ENCODE measurements around the gene PRKD1.
"Not testable (repeated sequence)": the region's sequence is repeated elsewhere in the genome, so short reads cannot be mapped to it uniquely, and the experiment has no call there.

Gene PRKD1

DNA sequence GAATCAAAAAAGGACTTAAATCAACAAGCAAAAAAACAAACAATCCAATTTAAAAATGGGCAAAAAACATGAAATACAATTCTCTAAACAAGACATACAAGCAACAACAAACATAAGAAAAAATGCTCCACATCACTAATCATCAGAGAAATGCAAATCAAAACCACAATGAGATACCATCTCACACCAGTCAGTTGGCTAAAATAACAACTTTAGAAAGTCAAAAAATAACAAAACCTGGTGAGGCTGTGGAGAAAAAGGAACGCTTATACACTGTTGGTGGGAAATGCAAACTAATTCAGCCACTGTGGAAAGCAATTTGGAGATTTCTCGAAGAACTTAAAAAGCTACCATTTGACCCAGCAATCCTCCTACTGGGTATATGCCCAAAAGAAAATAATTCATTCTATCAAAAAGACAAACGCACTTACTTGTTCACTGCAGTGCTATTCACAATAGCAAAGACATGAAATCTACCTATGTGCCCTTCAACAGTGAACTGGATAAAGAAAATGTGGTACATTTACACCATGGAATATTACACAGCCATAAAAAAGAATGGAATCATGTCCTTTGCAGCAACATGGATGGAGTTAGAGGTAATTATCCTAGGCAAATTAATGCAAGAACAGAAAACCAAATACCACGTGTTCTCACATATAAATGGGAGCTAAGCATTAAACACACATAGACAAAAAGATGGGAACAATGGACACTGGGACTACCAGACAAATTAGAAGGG lies 26.9 kb downstream of the PRKD1 start:
- no peak for DNase-seq (ENCODE audit: low spot score)

DNA sequence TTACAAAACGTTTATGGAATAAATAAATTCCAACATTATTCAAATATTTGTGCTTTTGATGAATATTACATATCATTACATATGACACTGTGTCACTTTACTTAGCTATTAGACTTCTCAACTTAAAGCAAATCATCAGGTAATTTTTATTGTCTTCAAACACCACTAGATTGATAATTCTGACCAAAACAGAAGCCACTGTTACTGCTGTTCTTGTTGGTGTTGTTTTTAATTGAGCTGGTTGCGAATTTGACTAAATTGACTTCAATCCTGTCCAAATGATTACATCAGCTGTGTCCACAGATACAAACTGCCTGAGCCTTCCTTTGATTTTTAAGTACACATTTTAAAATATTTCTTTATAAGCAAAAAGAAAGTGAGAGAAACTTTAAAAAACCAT lies 29.2 kb downstream of the PRKD1 start:
- DNase-seq (ENCODE audit: low spot score), result no peak

DNA sequence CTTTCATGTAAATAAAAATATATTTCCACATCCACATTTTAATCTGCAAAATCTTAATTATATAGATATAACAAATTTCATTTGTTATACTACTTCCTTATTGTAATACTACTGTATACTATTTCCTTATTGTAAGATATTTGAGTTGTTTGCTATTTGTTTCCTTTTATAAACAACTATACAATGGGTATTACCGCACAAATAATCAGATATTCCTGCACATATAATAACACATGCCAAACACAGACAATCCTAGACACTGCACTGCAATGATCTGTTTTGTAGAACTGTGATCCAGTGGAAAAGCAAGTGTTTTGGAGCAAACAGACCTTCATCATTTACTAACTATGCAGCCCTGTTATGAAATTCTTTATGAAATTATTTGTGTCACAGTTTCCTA lies 30.5 kb downstream of the PRKD1 start:
- no peak for DNase-seq (ENCODE audit: low spot score)

DNA sequence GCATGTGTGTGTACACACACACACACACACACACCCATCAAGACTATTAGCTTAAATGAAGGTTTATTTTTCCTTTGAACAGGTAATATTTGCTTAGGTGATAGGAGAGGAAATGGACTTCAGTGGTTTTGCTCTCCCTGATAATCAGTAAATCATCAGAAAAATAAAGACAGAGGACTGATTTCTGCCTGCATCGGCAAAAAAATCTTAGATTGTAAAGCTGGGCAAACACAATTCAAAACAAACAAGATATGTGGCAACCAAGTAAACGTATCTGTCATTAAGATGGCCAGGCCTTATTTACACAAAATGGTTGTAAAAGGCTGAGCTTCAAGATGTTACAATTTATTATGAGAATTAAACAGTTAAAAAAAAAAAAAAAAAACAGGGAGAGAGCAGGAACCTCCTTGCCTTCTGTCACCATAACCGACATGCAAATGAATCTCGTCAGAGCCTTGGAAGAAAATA lies 31.3 kb downstream of the PRKD1 start:
- no peak for DNase-seq (ENCODE audit: low spot score)

DNA sequence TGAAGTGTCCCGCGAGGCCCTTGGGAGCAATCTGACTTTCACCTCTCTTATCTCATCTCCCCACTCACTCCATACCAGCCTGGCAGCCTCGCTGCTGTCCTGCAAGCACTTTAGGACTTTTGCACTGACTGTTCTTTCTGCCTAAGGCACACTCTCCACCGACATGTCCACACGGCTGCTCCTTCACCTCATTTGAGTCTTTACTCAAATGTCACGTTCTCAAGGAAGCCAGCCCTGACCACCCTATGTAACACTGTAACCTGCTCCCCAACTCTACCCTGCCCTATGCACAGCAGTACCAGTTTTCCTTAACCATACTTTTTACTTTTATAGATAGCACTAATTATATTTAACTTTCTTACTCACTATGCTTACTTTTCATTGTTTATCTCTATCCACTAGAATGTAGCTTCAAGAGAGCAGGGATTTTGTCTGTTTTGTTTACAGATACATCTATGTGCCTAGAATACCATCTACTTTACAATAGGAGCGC lies 32.0 kb downstream of the PRKD1 start:
- no peak for DNase-seq (ENCODE audit: low spot score)

DNA sequence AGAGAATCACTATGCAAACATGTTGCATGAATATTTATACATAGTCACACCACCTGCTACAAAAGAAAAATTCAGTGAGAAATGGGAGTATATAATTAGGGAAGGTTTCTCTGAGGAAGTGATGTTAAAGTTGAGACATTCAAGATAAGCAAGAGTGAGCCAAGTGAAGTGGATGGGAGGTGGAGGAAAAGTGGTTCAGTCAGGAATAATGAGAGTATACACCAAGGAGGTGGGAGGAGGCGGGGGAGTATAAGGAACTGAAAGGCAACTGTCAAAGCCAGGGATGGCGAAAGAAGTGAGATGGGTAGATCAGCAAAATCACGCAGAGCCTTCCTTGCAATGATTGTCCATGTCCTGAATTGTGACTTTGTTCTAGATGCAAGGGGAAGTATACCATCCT lies 33.7 kb downstream of the PRKD1 start:
- DNase-seq (ENCODE audit: low spot score), result no peak

DNA sequence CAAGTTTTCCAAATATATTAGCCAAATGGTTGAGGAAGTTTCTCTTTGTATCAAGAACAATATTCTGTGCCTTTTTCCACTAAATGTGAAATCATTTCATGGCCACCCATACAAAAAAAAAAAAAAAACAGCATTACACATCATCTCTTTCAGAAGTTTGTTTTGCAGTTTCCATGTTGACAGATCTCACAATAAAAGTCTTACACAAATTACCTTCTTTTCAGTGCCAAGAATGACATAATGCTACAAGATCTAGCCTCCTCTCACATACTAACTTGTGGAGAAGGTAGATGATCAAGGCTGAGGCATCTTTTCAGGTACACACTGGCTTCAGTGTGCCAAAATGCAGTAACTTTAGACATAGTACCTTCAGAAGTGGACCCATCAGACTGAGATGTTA lies 35.3 kb downstream of the PRKD1 start:
- DNase-seq (ENCODE audit: low spot score), result no peak

DNA sequence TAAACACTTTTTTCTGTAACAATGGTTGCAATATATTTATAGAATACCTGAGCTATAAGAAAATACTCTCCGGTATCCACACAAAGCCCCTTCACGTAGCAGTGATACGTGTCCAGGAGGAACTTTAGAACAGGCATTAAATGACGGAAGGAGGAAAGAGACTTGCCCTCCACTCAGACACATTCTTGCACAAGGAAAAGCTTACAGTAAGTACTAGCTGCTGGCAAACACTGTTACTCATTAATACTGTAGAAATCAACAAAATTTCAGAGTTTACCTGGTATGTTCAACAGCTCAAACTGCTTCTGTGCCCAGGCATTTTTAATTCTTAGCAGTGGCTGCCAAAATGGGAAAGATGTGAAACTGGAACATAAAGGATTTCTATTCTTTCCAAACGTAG lies 41.7 kb downstream of the PRKD1 start:
- no peak for DNase-seq (ENCODE audit: low spot score)

DNA sequence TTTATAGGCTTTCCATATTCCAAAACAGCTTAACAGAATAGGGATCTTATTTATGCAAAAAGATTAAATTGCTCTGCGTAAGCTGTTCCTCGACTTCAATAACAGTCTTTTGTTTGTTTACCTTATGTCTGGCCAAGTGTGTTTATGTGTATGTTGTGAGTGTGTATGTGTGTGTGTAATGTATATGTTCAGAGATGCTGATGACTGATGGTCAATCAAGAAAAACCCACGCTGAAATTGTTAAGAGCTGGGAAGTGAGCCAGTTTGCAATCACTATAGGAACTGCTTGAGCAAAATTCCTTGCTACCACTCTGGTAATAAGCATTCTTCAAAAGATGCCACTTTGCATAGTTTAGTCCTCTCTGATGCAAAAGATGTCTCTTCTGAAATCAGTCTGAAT lies 59.6 kb downstream of the PRKD1 start:
- no peak for DNase-seq (ENCODE audit: low spot score)

DNA sequence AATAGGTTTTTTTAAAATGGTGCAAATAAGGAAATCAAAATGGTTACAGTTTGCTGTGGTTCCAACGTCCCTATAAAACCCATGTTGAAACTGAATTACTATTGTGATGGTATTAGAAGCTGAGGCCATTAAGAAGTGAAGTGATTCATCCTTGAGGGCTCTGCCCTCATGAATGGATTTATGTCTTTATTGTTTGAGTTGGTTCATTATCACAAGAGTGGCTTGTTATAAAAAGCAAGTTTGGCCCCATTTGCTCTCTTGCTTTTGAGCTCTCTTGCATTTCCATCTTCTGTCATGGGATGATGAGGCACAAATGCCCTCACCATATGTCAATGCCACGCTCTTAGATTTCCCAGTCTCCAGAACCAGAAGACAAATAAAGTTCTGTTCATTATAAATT lies 62.3 kb downstream of the PRKD1 start:
- DNase-seq (ENCODE audit: low spot score), result no peak

DNA sequence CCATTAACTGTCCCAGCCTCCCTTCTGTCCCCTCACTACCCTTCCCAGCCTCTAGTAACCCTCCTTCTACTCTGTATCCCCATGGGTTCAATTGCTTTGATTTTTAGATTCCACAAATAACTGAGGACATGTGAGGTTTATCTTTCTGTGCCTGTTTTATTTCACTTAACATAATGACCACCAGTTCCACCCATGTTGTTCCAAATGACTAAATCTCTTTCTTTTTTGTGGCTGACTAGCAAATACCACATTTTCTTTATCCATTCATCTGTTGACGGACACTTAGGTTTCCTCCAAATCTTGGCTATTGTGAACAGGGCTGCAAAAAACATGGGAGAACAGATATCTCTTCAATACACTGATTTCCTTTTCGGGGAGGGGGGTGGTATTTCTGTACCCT lies 65.7 kb downstream of the PRKD1 start:
- DNase-seq (ENCODE audit: low spot score), result no peak

DNA sequence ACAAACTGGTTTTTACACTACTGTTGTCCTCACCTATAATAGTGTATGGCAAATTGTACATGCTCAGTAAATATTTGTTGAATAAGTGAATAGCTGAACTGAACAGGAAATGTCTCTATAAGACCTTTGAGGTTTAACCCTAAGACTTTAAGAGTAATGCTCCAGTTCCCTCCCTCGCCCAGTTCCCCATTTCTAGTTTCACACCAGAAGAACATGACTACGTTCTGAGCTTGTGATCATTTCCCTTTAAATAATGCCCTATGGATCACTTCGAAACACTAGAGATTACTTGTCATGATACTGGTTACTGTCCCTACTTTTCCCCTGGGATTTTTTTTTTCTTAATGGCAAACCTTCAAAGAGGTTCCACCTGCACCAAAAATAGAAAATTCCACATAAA lies 69.3 kb downstream of the PRKD1 start:
- DNase-seq (ENCODE audit: low spot score), result no peak

DNA sequence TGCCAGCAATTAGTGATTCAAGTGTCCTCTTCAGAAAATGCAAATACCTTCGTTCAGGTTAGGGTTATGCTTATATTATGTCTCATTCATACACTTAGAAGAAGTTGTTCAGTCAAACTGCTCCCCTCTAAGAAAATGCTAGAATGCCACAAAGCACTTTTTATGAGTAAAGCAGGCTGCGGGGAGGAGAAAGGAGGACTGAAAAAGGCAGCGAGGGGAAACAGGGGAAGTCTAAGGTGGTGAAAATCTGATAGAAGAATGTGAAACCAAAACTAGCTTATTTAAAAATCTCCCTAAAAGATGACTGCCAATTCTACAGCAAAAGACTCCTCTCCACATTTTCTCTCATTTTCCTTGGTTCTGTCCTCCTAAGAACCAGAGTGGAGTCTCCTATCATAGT lies 70.1 kb downstream of the PRKD1 start:
- no peak for DNase-seq (ENCODE audit: low spot score)

DNA sequence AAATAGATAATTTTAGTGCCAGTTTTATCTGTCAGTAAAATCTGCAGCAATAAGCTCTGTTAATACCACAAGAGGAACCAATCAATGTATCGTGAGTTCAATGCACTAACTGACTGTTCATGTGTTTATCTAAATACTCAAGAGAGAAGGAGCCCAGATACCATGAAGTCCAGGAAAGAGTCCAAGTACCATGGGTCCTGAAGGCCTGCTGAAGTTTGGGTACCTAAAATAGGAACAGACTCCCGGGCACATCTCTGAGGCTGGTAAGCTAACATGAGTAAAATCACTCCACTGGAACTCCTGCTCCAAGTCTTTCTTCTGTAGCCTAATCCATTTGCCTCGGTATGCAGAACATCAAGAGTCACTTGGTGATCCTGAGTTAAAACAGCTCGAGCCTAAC lies 71.1 kb downstream of the PRKD1 start:
- DNase-seq (ENCODE audit: low spot score), result no peak

DNA sequence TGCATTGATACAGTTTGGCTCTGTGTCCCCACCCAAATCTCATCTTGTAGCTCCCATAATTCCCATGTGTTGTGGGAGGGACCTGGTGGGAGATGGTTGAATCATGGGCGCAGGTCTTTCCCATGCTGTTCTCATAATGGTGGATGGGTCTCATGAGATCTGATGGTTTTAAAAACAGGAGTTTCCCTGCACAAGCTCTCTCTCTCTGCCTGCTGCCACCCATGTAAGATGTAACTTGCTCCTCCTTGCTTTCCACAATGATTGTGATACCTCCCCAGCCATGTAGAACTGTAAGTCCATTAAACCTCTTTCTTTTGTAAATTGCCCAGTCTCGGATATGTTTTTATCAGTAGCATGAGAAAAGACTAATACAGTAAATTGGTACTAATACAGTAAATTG lies 74.0 kb downstream of the PRKD1 start:
- not testable (repeated sequence) for DNase-seq (ENCODE audit: low spot score)

DNA sequence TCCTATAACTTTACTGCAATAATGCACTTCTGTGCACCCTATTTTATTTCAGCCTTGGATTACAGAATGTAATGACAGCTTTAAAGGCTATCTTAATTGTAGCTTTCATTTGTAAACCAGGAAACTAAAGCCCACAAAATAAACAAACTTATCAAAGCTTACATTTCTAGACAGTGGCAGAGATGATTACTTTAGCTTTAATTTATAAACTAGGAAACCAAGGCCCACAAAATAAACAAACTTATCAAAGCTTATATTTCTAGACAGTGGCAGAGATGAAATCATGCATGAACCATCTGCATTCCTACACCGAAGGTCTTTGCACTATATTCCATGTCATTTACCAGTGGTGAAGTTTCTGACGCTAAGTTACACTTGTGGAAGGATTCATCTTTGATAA lies 74.4 kb downstream of the PRKD1 start:
- no peak for DNase-seq (ENCODE audit: low spot score)

DNA sequence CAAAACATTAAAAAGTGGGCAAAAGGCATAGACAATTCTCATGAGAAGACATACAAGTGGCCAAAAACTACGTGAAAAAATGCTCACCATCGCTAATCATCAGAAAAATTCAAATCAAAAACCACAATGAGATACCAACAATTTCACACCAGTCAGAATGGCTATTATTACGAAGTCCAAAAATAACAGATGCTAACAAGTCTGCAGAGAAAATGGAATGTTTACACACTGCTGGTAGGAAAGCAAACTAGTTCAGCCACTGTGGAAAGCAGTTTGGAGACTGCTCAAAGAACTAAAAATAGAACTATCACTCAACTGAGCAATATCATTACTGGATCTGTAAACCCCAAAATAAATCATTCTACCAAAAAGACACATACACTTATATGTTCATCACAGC lies 76.2 kb downstream of the PRKD1 start:
- DNase-seq (ENCODE audit: low spot score), result no peak

DNA sequence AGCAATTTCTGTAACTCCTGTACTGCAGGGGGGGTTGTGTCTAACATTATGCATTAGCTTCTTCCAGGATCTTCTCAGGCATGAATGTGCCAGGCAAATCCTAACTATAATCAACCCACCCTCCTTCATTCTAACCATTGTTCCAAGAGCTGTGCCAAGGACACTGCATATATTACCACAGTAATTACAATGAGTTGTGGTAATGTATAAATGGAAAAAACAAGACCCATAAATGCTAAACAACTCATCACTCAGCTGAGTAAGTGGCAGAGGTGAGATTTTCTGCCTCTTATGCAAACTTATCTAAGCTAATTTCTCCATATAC lies 80.6 kb downstream of the PRKD1 start:
- DNase-seq (ENCODE audit: low spot score), result no peak

DNA sequence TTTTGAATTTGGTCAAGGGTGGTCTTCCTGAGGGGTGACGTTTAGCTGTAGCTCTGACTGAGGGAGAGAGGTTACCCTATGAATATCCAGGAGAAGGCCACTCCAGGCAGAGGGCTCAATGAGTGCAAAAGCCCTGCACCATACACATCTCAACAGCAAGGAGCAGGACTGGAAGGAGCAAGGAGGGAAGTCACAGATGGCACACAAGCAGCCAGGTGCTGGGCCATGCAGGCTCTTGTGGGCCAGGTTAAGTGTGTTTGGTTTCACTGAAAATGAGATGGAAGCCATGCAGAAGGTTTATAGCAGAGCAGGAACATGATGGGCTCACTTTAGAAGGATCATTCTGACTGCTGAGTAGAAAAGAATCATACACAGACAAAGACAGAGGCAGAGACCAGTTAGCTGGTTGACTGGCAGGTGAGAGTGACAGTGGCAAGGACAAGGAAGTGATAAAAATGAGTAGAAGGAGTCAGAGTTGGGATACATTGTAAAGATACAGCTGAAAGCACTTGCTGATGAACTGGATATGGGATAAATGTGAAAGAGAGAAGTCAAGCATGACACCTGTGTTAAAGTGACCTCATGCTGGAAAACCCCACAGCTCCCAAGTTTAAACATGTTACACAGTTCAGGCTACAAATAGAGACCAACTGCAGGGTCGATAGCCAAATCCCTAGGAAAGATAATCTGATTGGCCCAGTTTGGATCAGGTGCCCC lies 81.2 kb downstream of the PRKD1 start:
- DNase-seq (ENCODE audit: low spot score), result no peak

DNA sequence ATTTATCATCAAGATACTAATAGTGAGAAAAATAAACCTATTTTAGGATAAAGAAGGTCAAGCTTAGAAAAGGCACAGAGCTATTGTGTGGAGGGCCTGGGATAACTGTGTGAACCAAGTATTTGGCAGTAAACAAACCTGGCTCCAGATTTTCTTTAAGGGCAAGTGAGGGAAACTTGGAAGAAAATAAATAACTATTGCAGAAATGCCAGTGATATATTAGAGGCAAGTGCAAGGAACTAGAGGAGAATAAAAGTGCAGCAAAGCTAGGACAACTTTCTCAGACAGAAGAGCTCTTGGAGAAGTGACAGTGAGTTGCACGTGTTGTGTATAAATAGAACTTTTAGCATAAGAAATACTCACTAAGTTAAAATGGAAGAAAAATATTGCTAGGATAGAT lies 83.7 kb downstream of the PRKD1 start:
- no peak for DNase-seq (ENCODE audit: low spot score)

DNA sequence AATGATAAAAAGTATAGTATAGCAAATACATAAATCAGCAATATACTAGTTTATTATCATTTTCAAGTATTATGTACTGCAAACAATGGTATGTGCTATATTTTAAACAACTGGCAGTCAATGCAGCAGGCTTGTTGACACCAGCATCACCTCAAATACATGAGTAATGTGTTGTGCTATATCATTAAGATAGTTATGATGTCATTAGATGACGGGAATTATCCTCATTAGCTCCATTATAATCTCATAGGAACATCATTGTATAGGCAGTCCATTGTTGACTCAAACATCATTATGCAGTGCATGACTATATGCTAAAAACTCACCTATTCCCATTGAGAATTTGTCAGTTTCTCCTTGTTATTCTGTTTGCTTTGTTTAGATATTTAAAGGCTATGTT lies 85.4 kb downstream of the PRKD1 start:
- no peak for DNase-seq (ENCODE audit: low spot score)

DNA sequence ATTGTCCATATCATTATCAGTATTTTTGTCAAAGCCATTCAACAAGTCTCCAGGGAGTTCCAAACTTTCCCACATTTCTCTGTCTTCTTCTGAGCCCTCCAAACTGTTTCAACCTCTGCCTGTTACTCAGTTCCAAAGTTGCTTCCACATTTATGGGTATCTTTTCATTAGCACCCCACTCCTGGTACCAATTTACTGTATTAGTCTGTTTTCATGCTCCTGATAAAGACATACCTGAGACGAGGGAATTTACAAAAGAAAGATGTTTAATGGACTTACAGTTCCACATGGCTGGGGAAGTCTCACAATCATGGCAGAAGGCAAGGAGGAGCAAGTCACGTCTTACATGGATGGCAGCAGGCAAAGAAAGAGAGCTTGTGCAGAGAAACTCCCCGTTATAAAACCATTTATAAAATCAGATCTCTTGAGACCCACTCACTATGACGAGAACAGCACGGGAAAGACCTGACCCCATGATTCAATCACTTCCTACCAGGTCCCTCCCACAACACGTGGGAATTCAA lies 87.2 kb downstream of the PRKD1 start:
- DNase-seq (ENCODE audit: low spot score), result not testable (repeated sequence)

DNA sequence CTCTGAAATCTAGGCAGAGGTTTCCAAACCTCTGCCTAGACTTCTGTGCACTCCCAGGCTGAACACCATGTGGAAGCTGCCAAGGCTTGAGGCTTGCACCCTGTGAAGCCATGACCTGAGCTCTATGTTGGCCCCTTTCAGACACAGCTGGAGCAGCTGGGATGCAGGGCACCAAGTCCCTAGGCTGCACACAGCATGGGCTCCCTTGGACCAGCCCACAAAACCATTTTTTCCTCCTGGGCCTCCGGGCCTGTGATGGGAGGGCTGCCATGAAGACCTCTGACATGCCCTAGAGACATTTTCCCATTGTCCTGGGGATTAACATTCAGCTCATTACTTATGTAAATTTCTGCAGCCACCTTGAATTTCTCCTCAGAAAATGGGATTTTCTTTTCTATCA lies 88.0 kb downstream of the PRKD1 start:
- not testable (repeated sequence) for DNase-seq (ENCODE audit: low spot score)

DNA sequence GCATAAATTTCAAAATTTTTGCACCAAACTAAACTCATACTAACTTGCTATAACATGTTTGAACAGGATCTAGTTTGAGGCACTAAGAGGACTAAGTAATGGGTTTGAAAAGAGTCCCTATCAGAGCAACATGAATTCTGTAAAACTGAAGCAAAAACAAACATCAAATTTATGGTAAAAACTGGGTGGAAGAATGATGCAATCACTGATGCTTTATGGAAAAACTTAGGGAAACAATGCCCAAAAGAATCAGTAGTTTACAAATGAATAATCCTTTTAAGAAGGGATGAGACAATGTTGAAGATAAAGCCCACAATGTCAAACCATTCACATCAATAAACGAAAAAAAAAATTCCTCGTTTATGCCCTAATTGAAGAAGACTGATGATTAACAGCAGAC lies 88.9 kb downstream of the PRKD1 start:
- no peak for DNase-seq (ENCODE audit: low spot score)
